NCI-H748 treated with DMSO at 0.1 percent for 48 hours (cell line): Measurements from ENCODE around the gene VPS8.
A peak's percentile ranks its signal among the peaks of the same experiment; 100 is the strongest.

ENCODE experiments used
- DNase-seq: peaks from one replicate; lab custom pipeline; 2025; lab: John Stamatoyannopoulos, UW

The VPS8 gene, protein sequence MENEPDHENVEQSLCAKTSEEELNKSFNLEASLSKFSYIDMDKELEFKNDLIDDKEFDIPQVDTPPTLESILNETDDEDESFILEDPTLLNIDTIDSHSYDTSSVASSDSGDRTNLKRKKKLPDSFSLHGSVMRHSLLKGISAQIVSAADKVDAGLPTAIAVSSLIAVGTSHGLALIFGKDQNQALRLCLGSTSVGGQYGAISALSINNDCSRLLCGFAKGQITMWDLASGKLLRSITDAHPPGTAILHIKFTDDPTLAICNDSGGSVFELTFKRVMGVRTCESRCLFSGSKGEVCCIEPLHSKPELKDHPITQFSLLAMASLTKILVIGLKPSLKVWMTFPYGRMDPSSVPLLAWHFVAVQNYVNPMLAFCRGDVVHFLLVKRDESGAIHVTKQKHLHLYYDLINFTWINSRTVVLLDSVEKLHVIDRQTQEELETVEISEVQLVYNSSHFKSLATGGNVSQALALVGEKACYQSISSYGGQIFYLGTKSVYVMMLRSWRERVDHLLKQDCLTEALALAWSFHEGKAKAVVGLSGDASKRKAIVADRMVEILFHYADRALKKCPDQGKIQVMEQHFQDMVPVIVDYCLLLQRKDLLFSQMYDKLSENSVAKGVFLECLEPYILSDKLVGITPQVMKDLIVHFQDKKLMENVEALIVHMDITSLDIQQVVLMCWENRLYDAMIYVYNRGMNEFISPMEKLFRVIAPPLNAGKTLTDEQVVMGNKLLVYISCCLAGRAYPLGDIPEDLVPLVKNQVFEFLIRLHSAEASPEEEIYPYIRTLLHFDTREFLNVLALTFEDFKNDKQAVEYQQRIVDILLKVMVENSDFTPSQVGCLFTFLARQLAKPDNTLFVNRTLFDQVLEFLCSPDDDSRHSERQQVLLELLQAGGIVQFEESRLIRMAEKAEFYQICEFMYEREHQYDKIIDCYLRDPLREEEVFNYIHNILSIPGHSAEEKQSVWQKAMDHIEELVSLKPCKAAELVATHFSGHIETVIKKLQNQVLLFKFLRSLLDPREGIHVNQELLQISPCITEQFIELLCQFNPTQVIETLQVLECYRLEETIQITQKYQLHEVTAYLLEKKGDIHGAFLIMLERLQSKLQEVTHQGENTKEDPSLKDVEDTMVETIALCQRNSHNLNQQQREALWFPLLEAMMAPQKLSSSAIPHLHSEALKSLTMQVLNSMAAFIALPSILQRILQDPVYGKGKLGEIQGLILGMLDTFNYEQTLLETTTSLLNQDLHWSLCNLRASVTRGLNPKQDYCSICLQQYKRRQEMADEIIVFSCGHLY (N-terminal part only)

DNA sequence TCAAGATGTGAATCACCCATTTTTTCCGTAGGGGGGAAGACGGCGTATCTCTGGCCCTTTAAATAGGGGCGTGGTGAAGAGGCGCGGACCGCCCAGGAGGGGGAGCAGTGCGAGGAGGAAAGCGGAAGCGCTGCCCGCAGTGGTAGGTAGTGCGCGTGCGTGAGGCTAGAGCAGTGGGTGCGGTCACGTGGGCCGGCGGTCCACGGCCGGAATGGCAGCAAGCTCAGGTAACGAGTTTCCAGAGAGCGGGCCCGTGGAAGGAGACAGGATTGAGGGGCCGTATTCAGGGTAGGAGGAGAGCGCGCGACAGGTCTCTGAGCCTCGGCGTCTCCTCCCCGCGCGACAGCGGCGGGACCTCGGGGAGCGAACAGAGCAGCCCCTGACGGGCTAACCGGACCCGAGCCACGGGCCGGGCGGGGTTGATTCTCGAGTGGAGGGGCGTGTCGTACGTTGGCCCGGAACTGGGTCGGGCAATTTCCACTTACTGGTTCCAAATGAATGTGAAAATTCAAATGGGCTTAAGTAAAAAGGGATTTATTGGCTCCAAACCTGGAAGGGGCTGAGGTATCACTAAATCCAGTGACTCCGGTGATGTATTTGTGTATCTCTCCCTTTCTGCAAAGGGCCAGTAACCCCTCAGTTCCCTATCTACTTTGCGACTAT lies at the start of gene VPS8:
VPS8 (plus strand) TSS at position 168 of the 663 bp plus-strand sequence. CDS start 12,467 bp downstream, outside the sequence.
- DNase-seq: peak; percentile 79

GRCh38 chr3:184764191-184764590 lies 47.8 kb upstream of the VPS8 start:
- no peak for DNase-seq

DNA sequence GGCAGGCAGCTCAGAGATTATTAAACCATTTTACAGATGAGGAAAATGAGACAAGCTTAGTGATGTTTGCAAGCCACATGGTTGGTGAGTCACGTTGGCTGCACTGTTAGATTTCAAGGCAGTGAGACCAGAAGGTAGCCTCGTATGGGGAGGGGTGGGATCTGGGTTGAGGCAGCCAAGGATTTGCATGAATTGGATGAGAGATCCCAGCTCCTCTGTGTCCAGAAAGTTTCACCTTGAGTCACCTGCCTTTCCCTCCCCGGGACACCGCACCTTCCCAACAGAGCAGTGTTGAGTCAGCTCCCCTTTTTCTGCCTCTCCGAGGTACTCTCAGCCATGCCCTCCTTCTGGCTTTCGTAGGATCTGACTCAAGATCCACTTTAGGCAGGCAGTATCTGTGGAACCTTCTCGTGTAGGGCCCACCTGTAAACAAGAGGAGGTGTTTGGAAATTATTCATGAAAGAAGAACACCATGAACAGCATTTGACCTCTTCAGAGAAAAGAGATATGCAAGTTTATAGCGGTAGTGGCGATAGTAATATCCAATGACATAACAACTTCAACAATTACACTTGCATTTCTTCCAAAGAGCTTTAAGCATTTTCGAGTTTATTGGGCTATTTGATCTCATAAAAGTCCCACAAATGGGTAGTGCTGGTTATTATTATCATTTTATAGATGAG lies 46.8 kb upstream of the VPS8 start:
- DNase-seq: no peak

GRCh38 chr3:184765730-184766074 lies 46.3 kb upstream of the VPS8 start:
- DNase-seq: no peak

GRCh38 chr3:184766555-184767261 lies 45.3 kb upstream of the VPS8 start:
- no peak for DNase-seq

DNA sequence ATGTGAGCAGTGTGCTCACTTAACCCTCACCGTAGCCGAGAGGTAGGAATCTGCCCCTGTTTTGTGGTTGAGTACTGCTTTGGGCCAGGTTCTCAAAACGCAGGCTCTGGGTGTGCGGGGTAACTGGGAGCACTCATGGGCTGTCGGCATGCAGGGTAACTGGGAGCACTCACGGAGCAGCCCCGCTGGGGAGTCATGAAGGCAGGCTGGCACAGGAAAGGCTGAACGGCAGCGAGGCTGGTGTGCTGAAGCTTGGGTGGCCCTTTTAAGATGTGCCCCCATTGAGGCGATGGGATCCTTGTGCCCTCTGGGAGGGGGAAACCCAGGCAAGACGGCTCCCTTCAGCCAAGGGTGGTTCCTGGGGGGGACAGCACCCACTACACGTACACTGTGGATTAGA lies 44.6 kb upstream of the VPS8 start:
- no peak for DNase-seq

DNA sequence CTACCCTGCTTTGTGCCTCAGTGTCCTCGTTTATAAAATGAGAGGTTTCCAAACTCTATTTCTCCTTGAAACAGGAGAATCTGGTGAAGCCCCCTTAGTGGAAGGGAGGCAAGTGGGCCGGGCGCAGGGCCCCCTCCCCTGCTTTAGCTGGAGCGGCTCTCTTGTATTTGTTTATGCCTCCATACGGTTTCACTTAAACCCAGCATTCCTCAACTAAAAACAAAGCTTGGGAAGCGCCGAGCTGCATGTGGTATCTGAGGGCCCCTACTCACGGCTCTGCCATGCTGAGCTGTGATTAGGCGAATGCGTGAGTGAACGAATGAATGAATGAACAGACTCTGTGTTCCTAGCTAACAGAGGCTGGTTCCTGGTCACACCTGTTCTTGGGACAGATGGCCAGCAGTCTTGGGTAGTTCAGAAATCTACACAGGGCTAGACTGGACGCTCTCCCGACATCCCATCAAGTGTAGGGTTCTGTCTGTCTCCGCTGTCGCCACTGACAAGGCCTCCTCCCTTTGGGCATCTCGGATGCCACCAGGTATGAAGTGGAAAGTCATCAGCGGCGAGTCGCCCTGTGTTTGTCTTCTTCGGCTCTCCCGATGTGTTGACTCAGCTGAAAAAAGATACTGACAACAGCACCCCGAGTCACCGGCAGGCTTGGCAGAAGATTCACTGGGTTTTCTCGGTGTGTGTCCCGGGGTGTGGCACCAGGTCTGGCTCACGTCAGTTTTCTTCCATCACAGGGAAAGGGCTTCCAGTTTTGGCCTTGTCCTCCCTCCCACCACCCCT lies 42.4 kb upstream of the VPS8 start:
- DNase-seq: no peak

GRCh38 chr3:184770541-184770940 lies 41.4 kb upstream of the VPS8 start:
- DNase-seq: no peak

DNA sequence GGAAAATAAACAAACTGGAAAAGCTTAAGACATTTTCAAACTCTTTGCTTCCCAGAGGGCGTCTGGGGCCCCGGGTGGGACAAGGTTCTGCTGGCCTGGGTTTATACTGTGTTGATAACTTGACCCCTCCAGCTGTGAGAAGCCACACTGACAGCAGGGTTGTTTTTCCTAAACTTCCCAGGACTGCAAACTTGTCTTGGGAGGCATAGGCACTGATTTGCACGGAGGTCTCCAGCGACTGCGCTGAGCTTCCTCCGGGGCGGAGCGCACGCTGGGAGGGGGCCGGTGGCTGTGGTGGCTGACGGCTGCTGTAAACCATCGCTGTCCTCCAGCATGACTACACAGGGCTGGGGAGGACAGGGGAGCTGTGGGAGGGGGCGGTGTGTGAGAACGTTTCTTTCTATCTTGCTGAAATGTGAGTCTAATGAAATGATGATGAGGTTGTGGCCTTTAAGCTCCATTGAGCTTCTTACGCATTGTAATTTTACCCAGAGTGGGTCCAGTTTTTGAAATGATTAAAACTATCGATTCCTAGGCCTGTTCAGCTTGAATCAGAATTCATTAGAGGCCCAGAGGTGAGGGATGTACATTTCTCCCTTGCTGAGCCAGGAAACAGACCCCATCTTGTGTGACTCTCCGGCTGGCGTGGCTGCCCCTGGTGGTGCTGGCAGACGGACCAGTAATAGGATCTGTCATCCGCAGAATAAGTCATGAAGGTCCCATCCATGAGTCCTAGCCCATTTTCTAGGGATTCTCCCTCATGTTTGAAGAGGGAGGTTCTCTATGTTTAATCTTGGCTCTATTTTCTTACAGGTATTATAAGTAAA lies 40.5 kb upstream of the VPS8 start:
- no peak for DNase-seq

GRCh38 chr3:184772667-184773272 lies 39.2 kb upstream of the VPS8 start:
- DNase-seq: no peak

DNA sequence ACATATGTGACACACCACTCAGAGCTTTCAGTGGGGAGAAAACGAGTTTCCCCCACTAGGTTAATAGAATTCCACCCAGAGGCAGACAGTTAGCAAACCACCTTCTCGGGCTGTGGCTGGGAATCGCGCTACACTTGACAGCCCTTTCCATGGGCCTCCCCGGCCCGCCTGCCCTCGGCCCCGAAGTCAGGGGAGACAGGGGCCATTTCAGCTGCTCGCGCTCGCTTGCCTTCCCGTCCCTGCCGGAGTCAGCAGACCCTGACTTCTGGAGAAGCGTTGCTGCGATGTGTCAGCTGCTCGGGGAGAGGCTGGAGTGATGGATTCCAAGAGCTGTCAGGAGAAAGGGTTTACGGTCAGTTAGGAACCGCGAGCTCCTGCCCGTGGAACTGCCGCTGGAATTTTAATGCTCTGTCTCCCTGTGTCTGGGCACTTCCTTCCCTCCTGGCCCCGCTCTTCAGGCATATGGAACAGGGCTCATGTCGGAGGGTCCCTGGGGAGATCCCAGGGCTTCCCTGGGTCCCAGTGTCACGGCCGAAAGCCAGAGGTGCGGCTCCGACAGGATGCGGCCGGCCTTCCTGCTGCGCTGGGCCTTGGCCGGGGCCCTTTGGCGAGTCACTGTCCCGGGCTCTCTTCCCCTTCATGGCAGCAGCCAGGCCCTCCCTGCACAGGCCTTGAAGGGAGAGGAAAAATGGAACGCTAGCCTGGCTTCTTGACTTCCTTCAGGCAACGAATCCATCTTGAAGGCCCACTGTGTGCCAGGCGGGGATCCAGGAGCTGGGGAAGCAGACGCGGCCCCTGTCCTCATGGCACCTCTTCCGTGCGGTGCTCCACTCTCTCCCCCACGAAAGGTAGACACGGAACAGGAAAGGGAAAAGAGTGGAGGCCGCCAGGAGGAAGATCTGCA lies 38.4 kb upstream of the VPS8 start:
- no peak for DNase-seq

DNA sequence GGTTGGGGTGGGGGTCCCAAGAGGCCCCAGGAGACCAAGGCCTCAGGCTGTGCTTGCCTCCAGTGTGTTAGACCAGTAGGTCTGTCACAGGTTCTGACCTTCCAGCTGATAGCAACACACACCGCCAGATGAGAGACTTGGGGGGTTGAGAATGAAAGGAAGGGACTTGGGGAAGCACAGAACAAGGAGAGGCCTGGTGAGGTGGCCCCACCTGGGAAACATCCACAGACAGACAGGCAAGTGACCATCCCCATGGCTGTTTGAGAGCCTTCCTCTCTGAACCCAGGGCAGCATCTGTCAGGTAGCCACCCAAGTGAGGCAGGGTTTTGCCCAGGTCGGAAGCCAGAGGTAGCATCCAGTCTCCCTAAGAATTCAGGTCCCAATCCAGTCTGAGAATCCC lies 35.0 kb upstream of the VPS8 start:
- no peak for DNase-seq

- DNase-seq: peak; percentile 64
These were observed 34.2 kb upstream of the VPS8 start for GRCh38 chr3:184777566-184778356.

DNA sequence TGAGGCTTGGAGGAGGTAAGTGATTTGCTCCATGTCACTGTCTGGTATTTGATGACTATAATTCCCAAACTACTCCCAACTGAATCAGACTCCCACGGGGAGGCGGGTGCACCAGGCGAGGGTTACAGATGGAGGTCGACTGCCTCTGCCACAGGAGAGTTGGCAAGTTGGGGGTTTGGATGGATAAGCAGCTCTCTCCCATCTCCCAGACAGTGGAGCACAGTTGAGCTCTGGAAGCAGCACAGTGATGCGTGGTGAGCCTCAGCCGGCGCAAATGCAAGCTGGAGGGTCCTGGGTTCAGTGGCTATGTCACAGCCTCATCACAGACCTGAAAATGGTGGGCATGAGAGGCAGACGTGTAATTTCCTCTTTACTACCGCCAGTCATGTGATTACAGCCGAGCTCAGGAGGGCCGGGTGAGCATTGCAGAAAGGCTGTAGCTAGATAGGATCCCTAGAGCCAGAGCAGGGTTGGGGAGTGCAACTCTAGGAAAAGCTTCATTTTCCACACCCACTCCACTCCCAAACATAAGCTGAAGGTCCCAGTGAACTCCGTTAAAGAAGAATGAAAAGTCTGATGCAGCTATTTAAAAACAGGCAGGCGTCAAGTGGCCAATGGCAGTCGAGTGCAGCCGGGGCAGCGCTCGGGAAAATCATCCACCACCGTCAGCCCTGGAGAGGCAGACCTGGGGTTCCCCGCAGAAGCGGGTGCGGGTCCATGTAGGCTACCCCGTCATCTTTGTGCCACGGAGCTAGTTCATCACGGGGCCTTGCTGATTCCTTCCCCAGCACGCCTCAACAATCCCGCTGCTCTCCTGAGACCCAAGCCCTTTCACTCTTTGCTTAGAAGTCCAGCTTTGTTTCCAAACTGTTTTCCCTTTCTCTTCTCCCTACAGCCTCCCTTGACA lies 33.3 kb upstream of the VPS8 start:
- no peak for DNase-seq

GRCh38 chr3:184780981-184781515 lies 30.9 kb upstream of the VPS8 start:
- no peak for DNase-seq
